ENCODE data around the gene CAMTA1. TPM values are rescaled to one million over a fixed set of nuclear protein-coding genes. Genes with fewer than 3 reads are reported as not detected.

The CAMTA1 gene
- total RNA-seq, 6 experiments from 2014 or later: 78.1 to 96.6 (median 86.1) TPM

DNA sequence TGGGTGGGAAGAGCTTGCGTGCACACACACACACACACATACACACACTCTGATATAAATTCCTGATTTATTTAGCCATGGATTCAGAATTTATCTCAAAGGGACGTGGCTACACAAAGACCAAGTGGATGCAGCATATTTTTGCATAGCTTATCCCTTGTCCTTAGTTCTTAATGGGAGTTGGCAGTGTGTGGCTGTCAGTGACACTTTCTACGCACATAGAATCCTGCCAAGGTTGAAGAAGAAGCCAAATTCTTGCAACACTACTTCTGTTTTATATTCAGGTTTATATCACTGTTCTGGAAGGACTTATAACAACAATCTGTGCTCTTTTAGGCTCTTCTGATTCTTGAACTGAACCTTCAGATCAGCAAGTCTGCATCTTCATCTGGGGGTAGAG is 292.7 kb downstream of the CAMTA1 start:
- H3K27me3 Mint-ChIP-seq (ENCODE audit: insufficient read depth): peaks cover 9% of the 10 kb centered on the region
- DNase-seq: no peak
- H3K36me3 Mint-ChIP-seq (ENCODE audit: low read depth): peaks cover 6% of the 10 kb centered on the region; the same call in 1 of the 2 replicates
- H3K4me3 Mint-ChIP-seq: no peak overlapping the region
- H3K4me1 Mint-ChIP-seq (ENCODE audit: low read depth): no peaks in the 10 kb centered on the region
- peaks cover 17% of the 10 kb centered on the region for H3K9me3 Mint-ChIP-seq
- H3K27ac Mint-ChIP-seq: no peak overlapping the region
- TF ChIP-seq, protein P1, sequence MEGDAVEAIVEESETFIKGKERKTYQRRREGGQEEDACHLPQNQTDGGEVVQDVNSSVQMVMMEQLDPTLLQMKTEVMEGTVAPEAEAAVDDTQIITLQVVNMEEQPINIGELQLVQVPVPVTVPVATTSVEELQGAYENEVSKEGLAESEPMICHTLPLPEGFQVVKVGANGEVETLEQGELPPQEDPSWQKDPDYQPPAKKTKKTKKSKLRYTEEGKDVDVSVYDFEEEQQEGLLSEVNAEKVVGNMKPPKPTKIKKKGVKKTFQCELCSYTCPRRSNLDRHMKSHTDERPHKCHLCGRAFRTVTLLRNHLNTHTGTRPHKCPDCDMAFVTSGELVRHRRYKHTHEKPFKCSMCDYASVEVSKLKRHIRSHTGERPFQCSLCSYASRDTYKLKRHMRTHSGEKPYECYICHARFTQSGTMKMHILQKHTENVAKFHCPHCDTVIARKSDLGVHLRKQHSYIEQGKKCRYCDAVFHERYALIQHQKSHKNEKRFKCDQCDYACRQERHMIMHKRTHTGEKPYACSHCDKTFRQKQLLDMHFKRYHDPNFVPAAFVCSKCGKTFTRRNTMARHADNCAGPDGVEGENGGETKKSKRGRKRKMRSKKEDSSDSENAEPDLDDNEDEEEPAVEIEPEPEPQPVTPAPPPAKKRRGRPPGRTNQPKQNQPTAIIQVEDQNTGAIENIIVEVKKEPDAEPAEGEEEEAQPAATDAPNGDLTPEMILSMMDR (IDR thresholded peaks at IDR 0.05): no peak

DNA sequence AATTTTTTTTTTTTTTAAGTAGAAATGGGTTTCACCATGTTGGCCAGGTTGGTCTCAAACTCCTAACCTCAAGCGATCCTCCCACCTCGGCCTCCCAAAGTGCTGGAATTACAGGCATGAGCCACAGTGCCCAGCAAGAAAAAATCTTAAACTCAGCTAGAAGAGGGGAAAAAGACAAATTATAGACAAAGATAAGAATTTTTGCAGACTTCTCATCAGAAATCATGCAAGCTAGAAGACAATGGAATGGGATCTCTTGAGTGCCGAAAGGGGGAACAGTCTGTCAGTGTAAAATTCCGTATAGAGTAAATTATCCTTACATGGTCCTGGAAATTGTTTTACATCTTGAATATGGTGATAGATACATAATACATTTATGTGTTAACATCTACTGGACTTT is 294.4 kb downstream of the CAMTA1 start:
- TF ChIP-seq, protein P1 (IDR thresholded peaks at IDR 0.05): no peak
- peaks cover 6% of the 10 kb centered on the region; the same call in 1 of the 2 replicates for H3K36me3 Mint-ChIP-seq (ENCODE audit: low read depth)
- peaks cover 17% of the 10 kb centered on the region for H3K9me3 Mint-ChIP-seq
- DNase-seq: no peak
- no peak overlapping the region for H3K27ac Mint-ChIP-seq
- no peak overlapping the region for H3K4me3 Mint-ChIP-seq
- no peaks in the 10 kb centered on the region for H3K4me1 Mint-ChIP-seq (ENCODE audit: low read depth)
- H3K27me3 Mint-ChIP-seq (ENCODE audit: insufficient read depth): peaks cover 14% of the 10 kb centered on the region

DNA sequence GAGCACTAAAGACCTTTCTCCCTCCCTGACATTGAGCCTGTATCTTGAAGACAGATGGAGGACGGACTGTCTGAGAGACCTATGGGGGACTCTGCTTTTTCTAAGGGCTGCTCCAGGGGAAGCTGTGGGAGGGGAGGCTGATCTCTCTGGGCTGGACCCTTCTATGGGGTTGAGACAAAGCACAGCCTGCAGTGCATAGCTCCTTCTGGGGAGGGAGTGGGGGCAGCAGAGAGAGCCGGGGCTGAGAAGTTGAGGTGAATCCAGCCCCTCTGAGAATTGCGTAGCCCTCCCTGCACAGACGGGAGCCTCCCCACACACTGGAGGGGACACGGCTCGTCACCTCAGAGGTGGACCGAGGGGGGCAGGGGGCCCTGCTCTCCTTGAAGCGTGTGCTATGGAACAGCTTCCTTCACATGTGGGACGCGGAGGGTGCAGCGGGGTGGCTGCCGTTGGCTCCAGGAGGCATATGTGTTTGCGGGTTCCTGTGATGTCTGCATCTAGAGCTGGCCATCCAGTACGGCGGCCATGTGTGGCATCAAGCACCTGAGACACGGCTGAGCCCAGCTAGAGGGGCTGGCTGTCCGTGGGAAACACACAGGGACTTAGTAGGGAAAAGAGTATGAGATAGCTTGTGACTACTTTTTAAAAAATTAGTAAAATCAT is 299.1 kb downstream of the CAMTA1 start:
- H3K27ac Mint-ChIP-seq: no peak overlapping the region
- H3K4me3 Mint-ChIP-seq: no peak overlapping the region
- TF ChIP-seq, protein P1 (IDR thresholded peaks at IDR 0.05): no peak
- DNase-seq: no peak
- H3K4me1 Mint-ChIP-seq (ENCODE audit: low read depth): no peaks in the 10 kb centered on the region
- H3K36me3 Mint-ChIP-seq (ENCODE audit: low read depth): peaks cover 6% of the 10 kb centered on the region; the same call in 1 of the 2 replicates
- peaks cover 7% of the 10 kb centered on the region for H3K9me3 Mint-ChIP-seq
- H3K27me3 Mint-ChIP-seq (ENCODE audit: insufficient read depth): peaks cover 27% of the 10 kb centered on the region

DNA sequence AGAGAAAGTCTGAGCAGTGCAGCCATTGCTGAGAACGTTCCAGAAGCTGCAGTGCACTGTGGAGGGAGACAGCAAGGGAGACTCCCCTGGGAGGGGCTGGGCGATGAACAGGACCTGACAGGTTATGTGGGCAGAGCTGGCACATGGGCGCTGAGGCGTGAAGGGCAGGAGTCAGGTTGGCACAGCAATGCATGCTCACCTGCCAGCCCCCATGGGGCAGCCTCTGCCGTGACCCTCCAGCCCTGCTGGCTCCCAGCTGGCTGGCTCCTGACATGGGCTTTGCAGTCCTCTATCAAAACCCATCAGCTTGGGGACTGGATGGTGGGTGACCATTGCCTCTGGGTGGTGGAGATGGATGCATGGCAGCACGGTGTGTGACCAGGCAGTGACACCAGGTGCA is 300.3 kb downstream of the CAMTA1 start:
- H3K4me1 Mint-ChIP-seq (ENCODE audit: low read depth): no peaks in the 10 kb centered on the region

DNA sequence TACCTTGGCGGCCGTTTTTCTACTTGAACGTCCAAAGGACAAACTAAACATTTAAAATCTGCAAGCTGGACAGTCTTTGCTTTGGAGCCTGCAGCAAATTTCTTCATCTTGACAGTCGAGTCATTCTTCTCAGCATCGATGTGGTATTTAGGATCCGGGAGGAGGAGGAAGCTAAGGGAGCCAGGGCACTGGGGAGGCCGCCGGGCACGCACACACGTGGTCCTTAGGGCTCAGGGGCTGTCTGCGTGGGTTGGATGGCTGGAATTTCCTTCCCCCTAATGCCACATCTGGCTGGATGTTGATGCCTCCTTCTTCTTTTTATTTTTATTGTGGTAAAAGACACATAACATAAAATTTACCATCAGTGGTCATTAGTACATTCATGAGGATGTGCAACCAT is 300.9 kb downstream of the CAMTA1 start:
- Mint-ChIP-seq H3K27ac (no peak overlapping the region), H3K27me3 (ENCODE audit: insufficient read depth) (peaks cover 30% of the 10 kb centered on the region), H3K36me3 (ENCODE audit: low read depth) (no peaks in the 10 kb centered on the region), H3K4me3 (no peak overlapping the region), H3K4me1 (ENCODE audit: low read depth) (no peaks in the 10 kb centered on the region), H3K9me3 (no peaks in the 10 kb centered on the region; the same call in 1 of the 2 replicates)
- DNase-seq: no peak
- TF ChIP-seq, protein P1 (IDR thresholded peaks at IDR 0.05): no peak

More for the DNA sequence above, 300.3 kb downstream of the CAMTA1 start:
- DNase-seq: no peak
- no peak overlapping the region for H3K27ac Mint-ChIP-seq
- H3K27me3 Mint-ChIP-seq (ENCODE audit: insufficient read depth): peaks cover 30% of the 10 kb centered on the region
- TF ChIP-seq, protein P1 (IDR thresholded peaks at IDR 0.05): no peak
- no peaks in the 10 kb centered on the region; the same call in 1 of the 2 replicates for H3K9me3 Mint-ChIP-seq
- no peak overlapping the region for H3K4me3 Mint-ChIP-seq
- no peaks in the 10 kb centered on the region for H3K36me3 Mint-ChIP-seq (ENCODE audit: low read depth)
